Osteocyte (in vitro differentiated cells): ENCODE measurements around the gene DDAH1. TPM values are rescaled to one million over a fixed set of nuclear protein-coding genes. Genes with fewer than 3 reads are reported as not detected.

Source experiments
- DNase-seq: peaks from one replicate; pipeline ENCODE4 v3.0.0; 2021; ENCODE audit warnings: mixed read lengths; ENCODE audit not compliant: unreplicated experiment; ENCODE audit errors: extremely low spot score
- H3K27ac Mint-ChIP-seq: one replicate; pipeline ENCODE4 v1.8.0; 2021; ENCODE audit warnings: mild to moderate bottlenecking, mixed read lengths; ENCODE audit not compliant: unreplicated experiment
- H3K27me3 Mint-ChIP-seq: one replicate; pipeline ENCODE4 v1.8.0; 2021; ENCODE audit warnings: mixed read lengths; ENCODE audit not compliant: unreplicated experiment
- H3K36me3 Mint-ChIP-seq: one replicate; pipeline ENCODE4 v1.8.0; 2021; ENCODE audit warnings: mixed read lengths; ENCODE audit not compliant: unreplicated experiment
- H3K4me1 Mint-ChIP-seq: one replicate; pipeline ENCODE4 v1.8.0; 2021; ENCODE audit warnings: mixed read lengths; ENCODE audit not compliant: unreplicated experiment
- H3K4me3 Mint-ChIP-seq: one replicate; pipeline ENCODE4 v1.8.0; 2021; ENCODE audit warnings: mild to moderate bottlenecking, moderate library complexity, mixed read lengths; ENCODE audit not compliant: unreplicated experiment
- H3K9me3 Mint-ChIP-seq: one replicate; pipeline ENCODE4 v1.8.0; 2021; ENCODE audit warnings: mixed read lengths; ENCODE audit not compliant: unreplicated experiment
- CTCF ChIP-seq: fragments of 200-600 bp; sonication (generic); IDR thresholded peaks from 2 replicates; pipeline ENCODE4 v1.5.0; 2021; ENCODE audit warnings: antibody characterized with exemption, mild to moderate bottlenecking, moderate library complexity
- total RNA-seq: library from RNA; stranded (reverse); gene quantifications from 2 replicates; pipeline ENCODE4 v1.2.1, GENCODE V29; 2021

Gene DDAH1
- total RNA-seq, 1 donor from 2014 or later = 46.8 TPM

- H3K9me3 Mint-ChIP-seq = no peaks in the 10 kb centered on the region
- H3K27me3 Mint-ChIP-seq = no peaks in the 10 kb centered on the region
- TF ChIP-seq CTCF = no peak
- H3K4me3 Mint-ChIP-seq = no peak overlapping the region
- no peak for DNase-seq
- no peak overlapping the region for H3K27ac Mint-ChIP-seq
- peaks cover 19% of the 10 kb centered on the region for H3K4me1 Mint-ChIP-seq
- peaks cover 2% of the 10 kb centered on the region for H3K36me3 Mint-ChIP-seq
These were observed 174.1 kb downstream of the DDAH1 start for GRCh38 chr1:85290826-85291225.

- no peaks in the 10 kb centered on the region for H3K9me3 Mint-ChIP-seq
- no peak overlapping the region for H3K27ac Mint-ChIP-seq
- no peak for TF ChIP-seq CTCF
- no peak overlapping the region for H3K4me3 Mint-ChIP-seq
- no peaks in the 10 kb centered on the region for H3K27me3 Mint-ChIP-seq
- peaks cover 17% of the 10 kb centered on the region for H3K4me1 Mint-ChIP-seq
- no peak for DNase-seq
- peaks cover 2% of the 10 kb centered on the region for H3K36me3 Mint-ChIP-seq
These were observed 175.1 kb downstream of the DDAH1 start for GRCh38 chr1:85289848-85290335.

- Mint-ChIP-seq H3K4me3 (no peak overlapping the region), H3K27ac (no peak overlapping the region), H3K27me3 (no peaks in the 10 kb centered on the region), H3K36me3 (peaks cover 2% of the 10 kb centered on the region), H3K4me1 (peaks cover 15% of the 10 kb centered on the region), H3K9me3 (no peaks in the 10 kb centered on the region)
- no peak for DNase-seq
- no peak for TF ChIP-seq CTCF
These were observed 175.6 kb downstream of the DDAH1 start for GRCh38 chr1:85289207-85289847.

GRCh38 chr1:85284202-85284601, 180.8 kb downstream of the DDAH1 start:
- Mint-ChIP-seq H3K36me3 (peaks cover 2% of the 10 kb centered on the region), H3K27ac (no peak overlapping the region), H3K27me3 (no peaks in the 10 kb centered on the region), H3K9me3 (no peaks in the 10 kb centered on the region), H3K4me1 (peaks cover 3% of the 10 kb centered on the region), H3K4me3 (no peak overlapping the region)
- DNase-seq = no peak
- TF ChIP-seq CTCF = no peak

GRCh38 chr1:85283475-85284199, 181.3 kb downstream of the DDAH1 start:
- no peak overlapping the region for H3K27ac Mint-ChIP-seq
- H3K4me1 Mint-ChIP-seq = peaks cover 9% of the 10 kb centered on the region
- DNase-seq = no peak
- no peaks in the 10 kb centered on the region for H3K27me3 Mint-ChIP-seq
- no peaks in the 10 kb centered on the region for H3K9me3 Mint-ChIP-seq
- TF ChIP-seq CTCF = no peak
- peaks cover 2% of the 10 kb centered on the region for H3K36me3 Mint-ChIP-seq
- no peak overlapping the region for H3K4me3 Mint-ChIP-seq
